ENCODE measurements around the gene DDX23.

GRCh38 chr12:48796976-48797375, 55.0 kb downstream of the DDX23 start:
- TF ChIP-seq CTCF (IDR thresholded peaks at IDR 0.05) (no peak), POLR2A (IDR thresholded peaks at IDR 0.05) (no peak)
